TTC549 (cell line): Measurements from ENCODE around the gene PLEKHB1.

Source experiments
- FAIRE-seq: peaks from 2 replicates; lab custom pipeline; 2012; peaks lifted over from hg19 to GRCh38; lab: Jason Lieb, UNC

Gene PLEKHB1

GRCh38 chr11:73680687-73681086 lies 34.3 kb downstream of the PLEKHB1 start:
- no peak for FAIRE-seq

GRCh38 chr11:73693899-73694525 lies 47.6 kb downstream of the PLEKHB1 start:
- FAIRE-seq = no peak

GRCh38 chr11:73705053-73705452 lies 58.7 kb downstream of the PLEKHB1 start:
- no peak for FAIRE-seq

- no peak for FAIRE-seq
These were observed 64.6 kb downstream of the PLEKHB1 start for GRCh38 chr11:73710964-73711363.
